ENCODE measurements around the gene LRRTM2. TPM values are rescaled to one million over a fixed set of nuclear protein-coding genes. Genes with fewer than 3 reads are reported as not detected.

LRRTM2 gene
- total RNA-seq, 8 experiments from 2014 or later: 8.0 to 98.4 (median 20.8) TPM

DNA sequence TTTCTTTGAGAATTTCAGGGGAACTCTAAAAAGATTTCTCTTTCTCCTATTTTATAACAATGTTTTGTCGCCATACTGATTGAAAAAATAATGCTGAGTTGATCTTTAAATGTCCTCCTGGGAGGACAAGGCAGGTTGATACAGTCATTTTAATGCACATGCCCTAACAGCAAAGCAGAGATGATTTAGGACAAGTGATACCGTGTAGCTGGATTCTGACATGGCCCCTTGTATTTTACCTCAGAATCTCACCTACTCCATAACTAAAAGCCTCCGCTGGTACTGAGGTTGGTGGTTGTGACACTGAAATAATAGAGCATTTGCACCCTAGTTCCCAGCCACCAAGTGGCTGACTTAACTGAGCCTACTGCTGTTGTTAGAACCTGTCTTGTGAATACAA, 811 bp upstream of the LRRTM2 start:
- in situ Hi-C loops (cut with MboI; ENCODE audit: low pct_unique_long_range_greater_than_20kb in 2 of 9, low sequenced_read_pairs in 9 of 9, unreplicated experiment in 9 of 9): no loop called here
- Histone ChIP-seq H3K4me1 (replicated peaks in 1 of 2) (peaks cover 21 to 46% of the 10 kb centered on the region in 2 donors), H3K4me3 (peak overlapping the region in 4 of 5 donors; percentile 40 to 54 (median 46)), H3K27ac (peak overlapping the region; percentile 69 to 90)
- 54 to 100% (median 88%) methylated on average over 1 to 3 of the region's 3 CpGs for WGBS, 10 experiments
- no peak for ATAC-seq (replicated peaks in 6 of 8)

DNA sequence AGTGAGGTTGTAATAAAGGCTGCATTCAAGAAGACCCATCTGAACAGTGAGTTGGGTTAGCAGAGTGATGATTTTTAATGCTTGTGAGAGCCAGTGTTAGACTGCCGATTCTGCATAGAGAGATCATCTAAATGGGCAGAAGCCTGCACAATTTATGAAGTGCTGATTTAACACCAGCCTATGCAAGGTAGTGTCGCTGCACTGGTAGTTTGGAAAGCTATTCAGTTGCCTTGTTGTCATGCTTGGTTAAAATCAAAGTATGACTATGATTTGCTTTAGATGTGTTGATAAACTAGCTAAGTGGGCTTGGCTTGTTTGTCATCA, 379 bp upstream of the LRRTM2 start:
- peaks cover 20 to 50% of the 10 kb centered on the region in 2 donors for H3K4me1 ChIP-seq (replicated peaks in 1 of 2)

DNA sequence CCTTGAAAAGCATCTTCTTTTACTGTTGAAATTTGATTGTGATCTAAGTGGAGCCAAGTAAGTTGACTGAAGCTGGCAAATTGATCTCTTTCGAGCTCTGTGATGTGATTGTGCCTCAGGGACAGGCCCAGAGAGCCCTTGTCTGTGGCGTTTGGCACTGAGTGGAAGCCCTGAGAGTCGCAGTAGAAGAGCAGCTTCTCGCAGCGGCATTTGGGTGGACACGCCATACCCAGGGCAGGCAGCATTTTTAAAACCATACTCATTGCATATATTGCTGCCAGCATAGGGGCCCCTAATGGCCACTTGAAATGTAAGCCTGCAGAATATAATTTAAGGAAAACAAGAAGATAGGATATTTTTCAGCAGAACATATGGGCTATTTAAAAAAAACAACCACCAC, 894 bp downstream of the LRRTM2 start:
- ATAC-seq (replicated peaks in 6 of 8): no peak
- Histone ChIP-seq H3K4me1 (replicated peaks in 1 of 2) (peaks cover 25 to 61% of the 10 kb centered on the region in 2 donors), H3K27ac (peak overlapping the region in 1 of 2 donors; percentile 90), H3K4me3 (peak overlapping the region; percentile 15 to 54 (median 42))
- WGBS, 10 experiments: 40 to 100% (median 80%) methylated on average over 1 to 6 of the region's 6 CpGs; no CpG with 5 or more reads in 2 of the 10 experiments
- in situ Hi-C loops (cut with MboI; ENCODE audit: low pct_unique_long_range_greater_than_20kb in 2 of 9, low sequenced_read_pairs in 9 of 9, unreplicated experiment in 9 of 9): no loop called here

More for the DNA sequence above, 379 bp upstream of the LRRTM2 start:
- peak overlapping the region; percentile 27 to 54 (median 42) for H3K4me3 ChIP-seq
- ATAC-seq (replicated peaks in 6 of 8): peak; percentile 27 to 75 (median 58)
- 17 to 100% (median 44%) methylated on average over 1 to 2 of the region's 2 CpGs; no CpG with 5 or more reads in 5 of the 10 experiments for WGBS, 10 experiments
- H3K27ac ChIP-seq: peak overlapping the region; percentile 69 to 90
- in situ Hi-C loops (cut with MboI; ENCODE audit: low pct_unique_long_range_greater_than_20kb in 2 of 9, low sequenced_read_pairs in 9 of 9, unreplicated experiment in 9 of 9): no loop called here

DNA sequence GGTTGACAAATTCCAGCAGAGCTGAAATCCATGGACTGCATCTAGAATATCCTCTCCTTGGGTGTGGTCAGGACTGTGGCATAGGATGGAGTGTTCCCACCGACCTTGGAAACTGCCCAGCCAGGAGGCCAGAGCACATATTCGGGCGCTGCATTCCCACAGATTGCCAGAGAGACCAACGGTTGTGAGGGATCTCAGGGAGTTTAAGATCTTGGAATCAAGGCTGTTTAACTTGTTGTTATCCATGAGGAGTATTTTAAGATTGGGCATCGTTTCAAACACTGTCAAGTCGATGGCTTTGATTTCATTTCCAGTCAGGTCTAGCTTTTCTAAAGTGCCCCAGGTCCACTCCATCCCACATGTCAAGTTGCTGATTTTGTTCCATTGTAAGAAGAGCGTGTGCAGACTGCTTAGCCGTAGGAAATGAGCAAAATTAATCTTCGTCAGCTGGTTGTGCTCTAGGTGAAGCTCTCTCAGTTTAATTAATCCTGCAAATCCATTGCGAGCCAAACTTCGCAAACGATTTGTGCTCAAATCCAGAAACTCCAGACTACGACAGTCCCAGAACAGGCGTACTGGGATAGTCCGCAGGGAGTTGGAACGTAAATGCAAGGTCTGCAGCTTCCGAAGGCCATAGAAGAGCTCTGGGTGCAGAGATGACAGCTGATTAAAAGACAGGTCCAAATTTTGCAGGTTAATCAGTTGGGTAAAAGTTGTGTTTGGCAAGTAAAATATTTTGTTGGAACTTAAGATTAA, 1.5 kb downstream of the LRRTM2 start:
- Histone ChIP-seq H3K4me3 (peak overlapping the region; percentile 5 to 54 (median 42)), H3K27ac (peak overlapping the region in 1 of 2 donors; percentile 17), H3K4me1 (replicated peaks in 1 of 2) (peaks cover 26 to 61% of the 10 kb centered on the region in 2 donors)
- WGBS, 10 experiments: 59 to 97% (median 91%) methylated on average over 5 to 12 of the region's 17 CpGs; no CpG with 5 or more reads in 1 of the 10 experiments
- in situ Hi-C loops (cut with MboI; ENCODE audit: low pct_unique_long_range_greater_than_20kb in 2 of 9, low sequenced_read_pairs in 9 of 9, unreplicated experiment in 9 of 9): no loop called here
- ATAC-seq (replicated peaks in 6 of 8): peak in 6 of 8 experiments; percentile 15 to 58 (median 21)

DNA sequence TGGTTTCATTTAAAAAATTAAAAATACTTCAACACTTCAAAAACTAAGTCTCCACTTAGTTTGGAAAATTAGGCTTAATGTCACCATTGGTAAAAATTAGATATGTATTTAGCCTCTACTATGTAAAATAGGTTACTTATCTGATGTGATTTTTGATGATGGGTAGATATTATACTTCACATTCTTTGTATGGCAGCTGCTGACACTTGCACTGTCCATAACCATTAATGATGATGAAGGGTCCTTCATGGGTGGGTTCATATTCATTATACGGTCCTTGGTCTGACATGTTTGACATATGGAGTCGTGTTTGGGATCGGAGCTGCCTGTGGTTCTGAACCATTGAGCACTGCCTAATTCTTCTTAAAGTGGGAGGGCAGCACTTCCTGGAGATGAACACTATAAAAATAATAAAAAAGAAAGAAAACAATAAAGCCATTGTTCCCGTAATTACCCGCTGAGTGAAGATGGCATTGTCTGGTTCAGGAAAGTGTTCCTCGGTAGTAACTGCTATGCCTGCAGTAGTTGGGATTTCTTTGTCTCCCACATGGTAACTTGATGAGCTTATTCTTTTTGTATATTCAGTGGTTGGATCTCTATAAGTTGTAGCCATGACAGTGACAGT, 2.2 kb downstream of the LRRTM2 start:
- Histone ChIP-seq H3K27ac (no peak overlapping the region), H3K4me3 (peak overlapping the region; percentile 5 to 54 (median 42)), H3K4me1 (replicated peaks in 1 of 2) (peaks cover 33 to 61% of the 10 kb centered on the region in 2 donors)
- 32 to 97% (median 73%) methylated on average over 1 to 6 of the region's 6 CpGs; no CpG with 5 or more reads in 2 of the 10 experiments for WGBS, 10 experiments
- peak in 5 of 8 experiments; percentile 1 to 20 (median 1) for ATAC-seq (replicated peaks in 6 of 8)
- in situ Hi-C loops (cut with MboI; ENCODE audit: low pct_unique_long_range_greater_than_20kb in 2 of 9, low sequenced_read_pairs in 9 of 9, unreplicated experiment in 9 of 9): no loop called here

DNA sequence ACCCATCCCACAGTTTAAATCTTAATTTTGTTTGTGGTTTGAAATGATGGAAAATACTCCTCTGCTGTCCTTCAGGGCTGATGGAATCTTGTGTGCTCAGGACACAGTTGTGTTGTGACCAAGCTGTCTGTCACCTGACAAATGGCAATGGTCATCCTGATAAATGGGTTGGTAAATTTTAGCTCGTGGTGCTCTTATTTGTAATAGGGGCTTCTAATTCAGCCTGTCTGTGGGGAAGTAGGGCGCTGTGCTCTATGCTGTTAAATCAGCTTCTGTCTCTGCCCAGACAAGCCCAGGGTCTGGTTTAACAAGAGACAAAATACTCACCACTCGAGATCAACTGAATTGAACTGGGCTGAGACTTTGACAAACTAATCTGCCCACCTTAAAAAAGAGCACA, 4.5 kb downstream of the LRRTM2 start:
- H3K27ac ChIP-seq: peak overlapping the region in 1 of 2 donors; percentile 33
- H3K4me3 ChIP-seq: peak overlapping the region; percentile 13 to 54 (median 42)
- 0 to 92% (median 46%) methylated on average over 1 to 2 of the region's 3 CpGs; no CpG with 5 or more reads in 4 of the 10 experiments for WGBS, 10 experiments
- H3K4me1 ChIP-seq (replicated peaks in 1 of 2): peaks cover 23 to 53% of the 10 kb centered on the region in 2 donors
- in situ Hi-C loops (cut with MboI; ENCODE audit: low pct_unique_long_range_greater_than_20kb in 2 of 9, low sequenced_read_pairs in 9 of 9, unreplicated experiment in 9 of 9): no loop called here
- ATAC-seq (replicated peaks in 6 of 8): peak in 3 of 8 experiments; percentile 15 to 17 (median 16)

DNA sequence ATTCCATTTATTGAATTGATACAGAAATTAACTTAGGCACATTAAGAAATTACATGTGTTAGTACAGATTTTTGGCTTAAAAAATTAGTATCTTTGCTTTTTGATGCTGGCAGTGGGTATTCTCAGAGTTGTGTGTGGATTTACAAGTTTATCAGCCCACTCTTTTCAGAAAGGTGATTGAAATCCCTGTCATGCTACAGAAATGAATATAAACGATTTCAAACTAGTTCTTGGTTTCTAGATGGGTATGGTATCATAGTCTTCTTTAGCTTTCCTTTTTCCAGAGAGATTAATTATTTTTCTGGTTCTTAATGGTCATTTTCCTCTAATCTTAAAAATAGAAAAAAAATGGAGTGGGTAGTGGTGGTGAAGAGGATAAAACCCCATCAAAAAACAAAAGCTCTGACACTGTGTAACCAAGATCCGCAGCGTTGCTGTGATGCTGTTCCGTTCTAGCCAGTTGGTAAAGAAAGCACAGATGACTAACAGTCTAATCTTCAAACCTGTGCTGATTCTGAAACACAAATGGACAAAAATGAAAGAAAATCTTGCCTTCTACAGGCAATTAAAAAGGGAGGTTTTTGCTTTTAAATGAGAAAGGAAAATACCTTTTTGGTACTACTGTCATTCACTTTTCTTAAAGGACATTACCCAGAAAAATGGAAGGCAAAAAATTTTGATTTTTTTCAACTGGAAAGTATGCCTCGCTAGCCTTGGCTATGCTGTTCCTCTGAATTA, 5.2 kb downstream of the LRRTM2 start:
- in situ Hi-C loops (cut with MboI; ENCODE audit: low pct_unique_long_range_greater_than_20kb in 2 of 9, low sequenced_read_pairs in 9 of 9, unreplicated experiment in 9 of 9): no loop called here
- H3K4me3 ChIP-seq: peak overlapping the region; percentile 13 to 54 (median 42)
- H3K4me1 ChIP-seq (replicated peaks in 1 of 2): peaks cover 21 to 46% of the 10 kb centered on the region in 2 donors
- peak overlapping the region in 1 of 2 donors; percentile 33 for H3K27ac ChIP-seq
- peak in 2 of 8 experiments; percentile 27 to 33 for ATAC-seq (replicated peaks in 6 of 8)
- WGBS, 10 experiments: 19 to 97% (median 47%) methylated on average over 1 to 5 of the region's 5 CpGs; no CpG with 5 or more reads in 1 of the 10 experiments

DNA sequence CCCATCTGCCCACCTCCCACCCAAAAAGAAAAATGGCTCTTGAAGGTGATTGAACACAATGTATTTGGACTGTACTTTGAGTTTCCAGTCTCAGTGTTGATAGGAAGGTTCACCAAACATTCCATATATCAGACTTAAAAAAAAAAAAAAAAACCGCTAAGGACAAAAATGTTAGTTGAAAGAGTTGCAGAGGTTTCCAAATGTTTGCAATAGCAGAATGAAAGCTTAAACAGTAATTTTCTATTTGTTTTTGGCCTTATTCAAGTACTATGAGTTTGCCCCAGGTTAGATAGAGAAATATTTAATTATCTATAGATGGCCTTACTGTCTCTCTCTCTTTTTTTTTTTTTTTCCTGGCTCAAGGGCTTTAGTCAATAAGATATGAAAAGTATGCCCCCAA, 6.1 kb downstream of the LRRTM2 start:
- peaks cover 19 to 39% of the 10 kb centered on the region in 2 donors for H3K4me1 ChIP-seq (replicated peaks in 1 of 2)
- H3K4me3 ChIP-seq: peak overlapping the region in 4 of 5 donors; percentile 40 to 54 (median 46)
- no peak overlapping the region for H3K27ac ChIP-seq
- in situ Hi-C loops (cut with MboI; ENCODE audit: low pct_unique_long_range_greater_than_20kb in 2 of 9, low sequenced_read_pairs in 9 of 9, unreplicated experiment in 9 of 9): no loop called here
- ATAC-seq (replicated peaks in 6 of 8): no peak
- 57 to 100% (median 90%) methylated on average over 1 of the region's 1 CpG; no CpG with 5 or more reads in 4 of the 10 experiments for WGBS, 10 experiments

DNA sequence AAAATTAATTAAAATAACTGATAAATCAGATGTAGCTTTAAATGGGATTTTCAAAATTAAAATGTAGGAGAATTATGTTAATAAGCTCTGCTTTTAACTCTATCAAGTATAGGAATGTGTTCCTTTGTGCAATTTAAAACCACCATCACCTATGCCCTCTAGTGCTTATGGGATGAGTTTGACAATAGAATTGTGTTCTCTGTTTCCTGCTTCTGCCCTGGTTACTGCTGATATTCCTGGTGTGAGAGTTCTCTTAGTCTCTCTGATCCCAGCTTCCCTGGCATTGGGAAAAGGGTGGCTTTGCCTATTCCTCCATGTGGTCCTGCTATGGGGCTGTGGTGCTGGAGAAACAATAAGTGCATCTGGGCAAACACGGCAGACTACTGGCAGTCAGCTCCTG, 8.1 kb downstream of the LRRTM2 start:
- Histone ChIP-seq H3K4me3 (no peak overlapping the region), H3K4me1 (replicated peaks in 1 of 2) (peaks cover 16 to 22% of the 10 kb centered on the region in 2 donors), H3K27ac (no peak overlapping the region)
- WGBS, 10 experiments: 100% methylated on average over 1 of the region's 1 CpG; no CpG with 5 or more reads in 7 of the 10 experiments
- no peak for ATAC-seq (replicated peaks in 6 of 8)
- in situ Hi-C loops (cut with MboI; ENCODE audit: low pct_unique_long_range_greater_than_20kb in 2 of 9, low sequenced_read_pairs in 9 of 9, unreplicated experiment in 9 of 9): no loop called here

DNA sequence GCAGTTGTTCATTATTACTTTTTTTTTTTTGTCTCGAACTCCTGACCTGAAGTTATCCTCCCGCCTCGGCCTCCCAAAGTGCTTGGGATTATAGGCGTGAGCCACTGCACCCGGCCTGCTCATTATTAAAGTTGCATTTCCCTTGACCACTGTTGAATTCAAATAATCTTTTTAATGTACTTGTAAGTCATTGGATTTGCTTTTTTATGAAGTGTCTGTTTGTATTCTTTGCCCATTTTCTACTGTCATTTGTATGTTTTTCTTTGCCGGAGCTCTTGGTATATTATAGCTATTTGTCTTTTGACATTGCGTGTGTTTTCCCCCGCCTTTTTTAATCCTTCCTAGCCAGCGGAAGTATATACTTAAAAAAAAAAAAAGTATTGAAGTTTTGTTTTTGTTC, 22.0 kb downstream of the LRRTM2 start:
- Histone ChIP-seq H3K4me1 (replicated peaks in 1 of 2) (no peaks in the 10 kb centered on the region), H3K4me3 (no peak overlapping the region), H3K27ac (no peak overlapping the region)
- in situ Hi-C loops (cut with MboI; ENCODE audit: low pct_unique_long_range_greater_than_20kb in 2 of 9, low sequenced_read_pairs in 9 of 9, unreplicated experiment in 9 of 9): no loop called here
- no peak for ATAC-seq (replicated peaks in 6 of 8)
- WGBS, 10 experiments: 73 to 97% (median 85%) methylated on average over 5 to 9 of the region's 9 CpGs

DNA sequence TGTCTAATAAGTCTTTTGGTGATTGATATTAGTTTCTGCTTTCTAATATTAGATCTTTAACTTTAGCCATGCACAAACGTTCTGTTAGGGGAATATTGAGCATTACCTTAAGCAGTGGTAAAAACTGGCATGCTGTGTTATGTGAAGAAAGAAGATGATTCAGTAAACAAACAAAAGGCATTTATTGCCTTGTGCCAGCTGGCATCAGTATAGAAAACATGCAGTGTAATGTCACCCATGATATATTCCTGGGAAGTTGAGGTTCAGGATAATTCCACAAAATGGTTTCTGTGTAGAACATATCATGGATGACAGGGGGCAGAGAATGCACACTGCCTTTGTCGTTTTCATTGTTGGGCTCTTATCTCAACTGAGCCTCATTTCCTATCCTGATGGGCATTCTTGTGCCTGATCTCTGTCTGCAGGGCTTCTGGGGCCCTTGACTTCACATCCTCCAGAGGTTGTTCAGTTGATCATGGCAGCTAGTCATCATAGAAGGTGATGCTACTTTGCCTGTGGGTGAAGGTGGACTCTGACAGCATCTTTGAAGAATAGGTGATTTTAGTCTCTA, 24.2 kb downstream of the LRRTM2 start:
- in situ Hi-C loops (cut with MboI; ENCODE audit: low pct_unique_long_range_greater_than_20kb in 2 of 9, low sequenced_read_pairs in 9 of 9, unreplicated experiment in 9 of 9): no loop called here
- WGBS, 10 experiments: 35 to 100% (median 85%) methylated on average over 1 to 2 of the region's 2 CpGs; no CpG with 5 or more reads in 2 of the 10 experiments
- no peak overlapping the region for H3K27ac ChIP-seq
- ATAC-seq (replicated peaks in 6 of 8): no peak
- no peak overlapping the region for H3K4me3 ChIP-seq
- no peaks in the 10 kb centered on the region for H3K4me1 ChIP-seq (replicated peaks in 1 of 2)

DNA sequence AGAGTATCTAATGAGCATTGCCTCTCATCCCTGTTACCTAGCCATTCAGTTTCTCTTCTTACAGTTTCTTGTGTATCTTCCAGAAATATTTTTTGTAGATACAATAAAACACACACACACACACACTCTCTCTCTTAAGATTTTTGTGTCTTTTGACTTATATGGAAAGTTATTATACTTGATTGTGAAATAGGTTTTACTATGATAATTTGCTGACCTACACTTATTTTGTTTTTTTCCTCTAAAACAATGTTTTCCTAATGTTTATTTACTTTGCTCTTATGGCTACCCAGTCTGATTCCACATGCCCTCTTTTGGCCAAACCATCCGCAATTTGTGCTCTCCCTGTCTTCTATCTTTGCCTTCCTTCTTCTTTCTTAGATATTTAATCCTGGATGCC, 25.3 kb downstream of the LRRTM2 start:
- ATAC-seq (replicated peaks in 6 of 8): no peak
- H3K27ac ChIP-seq: no peak overlapping the region
- no peaks in the 10 kb centered on the region for H3K4me1 ChIP-seq (replicated peaks in 1 of 2)
- WGBS, 10 experiments: 67 to 100% (median 95%) methylated on average over 1 of the region's 1 CpG
- in situ Hi-C loops (cut with MboI; ENCODE audit: low pct_unique_long_range_greater_than_20kb in 2 of 9, low sequenced_read_pairs in 9 of 9, unreplicated experiment in 9 of 9): loop anchor here in 1 of 9 experiments (25.0 kb wide), 1 partner anchor 412 kb away; no protein-coding TSS in a partner anchor
- no peak overlapping the region for H3K4me3 ChIP-seq
